Thoracic aorta (tissue), 2 donors: ENCODE data around the gene HSPA12B. TPM values are rescaled to one million over a fixed set of nuclear protein-coding genes. Genes with fewer than 3 reads are reported as not detected.
"Not testable (repeated sequence)": the region's sequence is repeated elsewhere in the genome, so short reads cannot be mapped to it uniquely, and the experiment has no call there.

Experiments used
- ATAC-seq: fragments of 150-250 bp; one replicate; pipeline ENCODE4 v1.8.0; 2017; ENCODE audit warnings: low read depth; ENCODE audit not compliant: insufficient number of reproducible peaks, low FRiP score
- DNase-seq: peaks from one replicate; pipeline ENCODE4 v3.0.0-alpha.2; 2020; ENCODE audit warnings: low spot score
- H3K27ac ChIP-seq, 2 donors: fragments of 200-600 bp; sonication (generic); 1 replicate in 1 of 2; 2 replicates in 1 of 2; pipeline ENCODE4 v1.5.1; 2016; ENCODE audit warnings: mild to moderate bottlenecking in 2 of 2, moderate library complexity in 2 of 2
- H3K27me3 ChIP-seq: fragments of 200-600 bp; sonication (generic); replicated peaks from 2 replicates; pipeline ENCODE4 v1.6.0; 2016; ENCODE audit warnings: mild to moderate bottlenecking; ENCODE audit not compliant: insufficient read depth
- H3K36me3 ChIP-seq: fragments of 200-600 bp; sonication (generic); one replicate; pipeline ENCODE4 v1.5.1; 2016
- H3K4me1 ChIP-seq, 2 donors: fragments of 200-600 bp; sonication (generic); 1 replicate in 1 of 2; 2 replicates in 1 of 2; pipeline versions ENCODE4 v1.5.1 to v1.6.0; 2016; ENCODE audit warnings: low read depth in 2 of 2, mild to moderate bottlenecking in 1 of 2; ENCODE audit not compliant: control insufficient read depth in 1 of 2
- H3K4me3 ChIP-seq: fragments of 200-600 bp; sonication (generic); 2 replicates; pipeline ENCODE4 v1.5.1; 2016; ENCODE audit warnings: mild to moderate bottlenecking
- H3K9me3 ChIP-seq: fragments of 200-600 bp; sonication (generic); 2 replicates; pipeline ENCODE4 v1.5.1; 2016
- total RNA-seq, 2 donors: library from RNA; depleted of rRNA; stranded (reverse); fragments of >200 nt; gene quantifications; one replicate each; pipeline versions ENCODE4 v1.1.0 to v1.2.3, GENCODE V29; 2016
- TF ChIP-seq, protein P1 (sequence below): fragments of 200-600 bp; sonication (generic); IDR thresholded peaks from one replicate; pipeline ENCODE4 v1.5.1; 2019; ENCODE audit warnings: antibody characterized with exemption

Gene HSPA12B
- total RNA-seq, 2 donors from 2014 or later: 4.6 to 6.5 TPM

DNA sequence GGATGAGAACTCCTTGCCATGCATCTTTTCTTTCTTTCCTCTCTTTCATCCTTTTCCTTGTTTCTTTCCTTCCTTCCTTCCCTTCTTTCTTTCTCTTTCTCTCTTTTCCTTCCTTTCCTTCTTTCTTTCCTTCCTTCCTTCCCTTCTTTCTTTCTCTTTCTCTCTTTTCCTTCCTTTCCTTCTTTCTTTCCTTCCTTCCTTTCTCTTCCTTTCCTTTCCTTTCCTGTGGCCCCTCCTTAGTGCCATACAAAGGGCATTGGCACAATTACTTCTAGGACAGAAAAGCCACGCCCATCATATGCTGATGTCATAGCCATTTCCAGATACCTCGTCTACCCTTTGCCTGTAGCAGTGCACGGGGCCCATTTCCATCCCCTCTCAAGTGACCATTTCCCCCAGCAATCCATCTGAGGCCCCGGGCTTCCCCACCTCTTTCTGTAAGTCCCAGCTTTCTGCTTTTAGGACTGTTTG is 56.2 kb downstream of the HSPA12B start:
- no peaks in the 10 kb centered on the region for H3K36me3 ChIP-seq
- no peak overlapping the region for H3K4me3 ChIP-seq
- ATAC-seq (no peak), DNase-seq (no peak)
- H3K27me3 ChIP-seq: no peaks in the 10 kb centered on the region
- TF ChIP-seq, protein P1, sequence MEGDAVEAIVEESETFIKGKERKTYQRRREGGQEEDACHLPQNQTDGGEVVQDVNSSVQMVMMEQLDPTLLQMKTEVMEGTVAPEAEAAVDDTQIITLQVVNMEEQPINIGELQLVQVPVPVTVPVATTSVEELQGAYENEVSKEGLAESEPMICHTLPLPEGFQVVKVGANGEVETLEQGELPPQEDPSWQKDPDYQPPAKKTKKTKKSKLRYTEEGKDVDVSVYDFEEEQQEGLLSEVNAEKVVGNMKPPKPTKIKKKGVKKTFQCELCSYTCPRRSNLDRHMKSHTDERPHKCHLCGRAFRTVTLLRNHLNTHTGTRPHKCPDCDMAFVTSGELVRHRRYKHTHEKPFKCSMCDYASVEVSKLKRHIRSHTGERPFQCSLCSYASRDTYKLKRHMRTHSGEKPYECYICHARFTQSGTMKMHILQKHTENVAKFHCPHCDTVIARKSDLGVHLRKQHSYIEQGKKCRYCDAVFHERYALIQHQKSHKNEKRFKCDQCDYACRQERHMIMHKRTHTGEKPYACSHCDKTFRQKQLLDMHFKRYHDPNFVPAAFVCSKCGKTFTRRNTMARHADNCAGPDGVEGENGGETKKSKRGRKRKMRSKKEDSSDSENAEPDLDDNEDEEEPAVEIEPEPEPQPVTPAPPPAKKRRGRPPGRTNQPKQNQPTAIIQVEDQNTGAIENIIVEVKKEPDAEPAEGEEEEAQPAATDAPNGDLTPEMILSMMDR: no peak
- peaks cover 24 to 32% of the 10 kb centered on the region in 2 donors for H3K4me1 ChIP-seq
- H3K27ac ChIP-seq: no peak overlapping the region
- no peaks in the 10 kb centered on the region for H3K9me3 ChIP-seq

DNA sequence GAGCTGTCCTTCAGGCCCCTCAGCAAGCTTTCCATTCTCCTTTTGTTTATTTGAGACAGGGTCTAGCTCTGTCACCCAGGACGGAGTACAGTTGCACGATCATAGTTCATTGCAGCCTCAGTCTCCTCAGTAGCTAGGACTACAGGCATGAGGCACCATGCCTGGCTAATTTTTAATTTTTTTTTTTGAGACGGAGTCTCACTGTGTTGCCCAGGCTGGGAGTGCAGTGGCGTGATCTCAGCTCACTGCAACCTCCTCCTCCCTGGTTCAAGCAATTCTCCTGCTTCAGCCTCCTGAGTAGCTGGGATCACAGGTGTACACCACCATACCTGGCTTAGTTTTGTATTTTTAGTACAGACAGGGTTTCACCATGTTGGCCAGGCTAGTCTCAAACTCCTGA is 56.7 kb downstream of the HSPA12B start:
- H3K27me3 ChIP-seq, DNase-seq, H3K9me3 ChIP-seq, H3K27ac ChIP-seq, H3K4me3 ChIP-seq, H3K36me3 ChIP-seq, ATAC-seq: not testable (repeated sequence)
- peaks cover 19 to 27% of the 10 kb centered on the region in 2 donors for H3K4me1 ChIP-seq

DNA sequence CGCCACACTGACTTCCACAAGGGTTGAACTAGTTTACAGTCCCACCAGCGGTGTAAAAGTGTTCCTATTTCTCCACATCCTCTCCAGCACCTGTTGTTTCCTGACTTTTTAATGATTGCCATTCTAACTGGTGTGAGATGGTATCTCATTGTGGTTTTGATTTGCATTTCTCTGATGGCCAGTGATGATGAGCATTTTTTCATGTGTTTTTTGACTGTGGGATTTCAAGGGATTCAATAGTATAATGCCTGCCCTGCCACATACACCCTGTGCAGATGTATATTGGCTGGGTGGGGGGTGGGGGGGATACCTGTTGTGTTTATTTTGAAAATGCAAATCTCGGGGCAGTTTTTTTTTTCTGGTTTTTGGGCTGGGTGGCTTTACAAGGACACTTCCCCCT is 61.7 kb downstream of the HSPA12B start:
- not testable (repeated sequence) for DNase-seq, H3K9me3 ChIP-seq, H3K27ac ChIP-seq, H3K36me3 ChIP-seq, H3K27me3 ChIP-seq, H3K4me3 ChIP-seq, ATAC-seq
- H3K4me1 ChIP-seq: peaks cover 10 to 38% of the 10 kb centered on the region in 2 donors

DNA sequence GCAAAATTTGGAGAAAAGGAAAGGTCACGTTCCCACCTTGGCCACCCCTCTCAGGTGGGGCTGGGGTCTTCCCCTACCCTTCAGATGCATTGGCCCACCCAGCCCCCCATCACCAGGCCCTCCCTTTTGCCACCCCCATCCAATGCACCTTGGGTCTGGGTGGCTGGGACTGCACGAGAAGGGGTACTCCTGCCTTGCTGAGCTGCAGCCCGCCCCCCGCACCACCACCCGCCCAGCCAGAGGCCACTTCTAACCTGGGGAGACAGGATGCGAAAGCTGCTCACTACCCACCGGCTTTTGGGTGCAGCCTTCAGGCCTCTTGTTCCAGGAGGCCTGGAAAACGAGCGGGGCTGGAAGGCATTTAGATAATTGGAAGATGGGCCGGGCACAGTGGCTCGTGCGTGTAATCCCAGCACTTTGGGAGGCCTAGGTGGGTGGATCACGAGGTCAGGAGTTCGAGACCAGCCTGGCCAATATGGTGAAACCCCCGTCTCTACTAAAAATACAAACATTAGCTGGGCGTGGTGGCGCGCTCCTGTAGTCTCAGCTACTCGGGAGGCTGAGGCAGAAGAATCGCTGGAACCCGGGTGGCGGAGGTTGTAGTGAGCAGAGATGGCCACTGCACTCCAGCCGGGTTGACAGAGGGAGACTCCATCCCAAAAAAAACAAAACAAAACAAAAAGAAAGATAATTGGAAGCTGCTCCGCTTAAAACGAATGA is 62.4 kb downstream of the HSPA12B start:
- TF ChIP-seq, protein P1: no peak
- ATAC-seq (no peak), DNase-seq (no peak)
- H3K36me3 ChIP-seq: no peaks in the 10 kb centered on the region
- peak overlapping the region; percentile 95 for H3K4me3 ChIP-seq
- no peaks in the 10 kb centered on the region for H3K9me3 ChIP-seq
- H3K27me3 ChIP-seq: no peaks in the 10 kb centered on the region
- peaks cover 10 to 44% of the 10 kb centered on the region in 2 donors for H3K4me1 ChIP-seq
- H3K27ac ChIP-seq: peak overlapping the region; percentile 98 to 99

DNA sequence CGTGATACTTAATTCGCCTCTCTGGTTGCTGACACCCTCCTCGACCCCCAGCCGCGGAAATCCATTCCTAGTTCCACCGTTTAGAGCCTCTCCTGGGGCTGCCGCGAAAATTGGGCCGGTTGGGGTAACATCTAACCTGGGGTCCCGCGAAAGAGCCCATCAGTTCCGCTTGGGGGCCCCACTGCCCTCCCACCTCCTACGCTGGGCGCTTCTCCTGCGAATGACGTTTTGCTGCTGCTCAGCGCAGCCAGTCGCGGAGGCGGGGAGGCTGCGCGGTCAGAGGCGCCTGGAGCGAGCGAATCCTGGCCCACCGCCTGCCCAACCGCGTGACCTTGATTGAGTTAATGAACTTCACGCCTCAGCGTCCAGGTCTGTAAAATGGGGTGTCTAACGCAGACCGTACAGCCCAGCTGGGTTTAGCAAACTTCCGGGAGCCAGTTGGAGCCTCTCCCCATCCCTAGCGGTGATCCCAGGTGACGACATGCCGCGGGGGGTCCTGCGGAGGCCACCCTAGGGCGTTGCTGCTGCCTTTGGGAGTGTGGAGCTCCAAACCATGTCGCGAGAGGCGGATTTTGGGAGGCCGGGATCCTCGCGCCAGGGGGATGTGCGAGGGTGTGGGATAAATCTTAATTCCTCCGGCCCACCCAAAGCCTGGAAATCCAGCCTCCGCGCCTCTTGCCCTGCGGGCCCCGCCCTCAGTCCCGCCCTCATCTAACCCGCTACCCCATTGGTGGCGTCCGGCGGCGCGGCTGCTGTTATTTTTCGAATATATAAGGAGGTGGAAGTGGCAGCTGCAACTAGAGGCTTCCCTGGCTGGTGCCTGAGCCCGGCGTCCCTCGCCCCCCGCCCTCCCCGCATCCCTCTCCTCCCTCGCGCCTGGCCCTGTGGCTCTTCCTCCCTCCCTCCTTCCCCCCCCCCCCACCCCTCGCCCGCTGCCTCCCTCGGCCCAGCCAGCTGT is 63.3 kb downstream of the HSPA12B start, which contains the start of gene CDC25B:
Gene CDC25B (plus strand): TSS at position 800 of the 958 bp plus-strand sequence. CDS start 222 bp downstream, outside the sequence.
- peak within 1 kb of the TSS; percentile 98 to 99 for H3K27ac ChIP-seq
- DNase-seq: peak; percentile 88
- TF ChIP-seq, protein P1: peak; percentile 68
- peak within 1 kb of the TSS; percentile 95 for H3K4me3 ChIP-seq
- H3K27me3 ChIP-seq: no peaks in the 10 kb centered on the region
- peaks cover 10 to 44% of the 10 kb centered on the region in 2 donors for H3K4me1 ChIP-seq
- peak; percentile 63 for ATAC-seq
- H3K36me3 ChIP-seq: peaks cover 9% of the 10 kb centered on the region
- H3K9me3 ChIP-seq: no peaks in the 10 kb centered on the region
